ENCODE results near the gene CCDC80. TPM values are rescaled to one million over a fixed set of nuclear protein-coding genes. Genes with fewer than 3 reads are reported as not detected.

Gene CCDC80
- total RNA-seq, 2 donors from 2014 or later: 90.8 to 350 TPM

DNA sequence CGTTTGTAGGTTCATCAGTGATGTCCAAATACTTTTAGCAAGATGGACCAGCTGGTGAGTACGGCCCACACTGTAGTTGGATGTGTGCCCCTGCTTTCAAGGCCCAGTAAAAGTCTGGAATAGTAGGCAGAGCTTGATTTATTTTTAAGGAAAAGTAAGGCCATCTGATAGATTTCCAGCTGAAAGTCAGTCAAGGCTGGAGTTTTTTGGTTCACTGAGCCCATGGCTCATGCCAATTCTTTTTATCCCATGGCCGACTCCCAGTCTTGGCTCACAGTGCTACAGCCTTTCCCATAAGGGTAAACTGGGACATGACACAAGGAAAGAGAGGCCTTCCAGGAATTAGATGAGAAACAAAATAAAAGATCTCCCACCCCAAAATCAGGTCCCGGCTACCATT is 13.5 kb downstream of the CCDC80 start:
- no peaks in the 10 kb centered on the region for H3K27me3 ChIP-seq (replicated peaks; ENCODE audit: insufficient read depth)
- no peaks in the 10 kb centered on the region for H3K36me3 ChIP-seq
- H3K4me1 ChIP-seq (ENCODE audit: control insufficient read depth in 1 of 2, low read depth in 2 of 2): peaks cover 12 to 30% of the 10 kb centered on the region in 2 donors
- DNase-seq (ENCODE audit: low spot score) (no peak), ATAC-seq (ENCODE audit: insufficient number of reproducible peaks, low FRiP score, low read depth) (no peak)
- peak overlapping the region; percentile 15 to 46 for H3K27ac ChIP-seq
- H3K4me3 ChIP-seq: no peak overlapping the region
- TF ChIP-seq, protein P1, sequence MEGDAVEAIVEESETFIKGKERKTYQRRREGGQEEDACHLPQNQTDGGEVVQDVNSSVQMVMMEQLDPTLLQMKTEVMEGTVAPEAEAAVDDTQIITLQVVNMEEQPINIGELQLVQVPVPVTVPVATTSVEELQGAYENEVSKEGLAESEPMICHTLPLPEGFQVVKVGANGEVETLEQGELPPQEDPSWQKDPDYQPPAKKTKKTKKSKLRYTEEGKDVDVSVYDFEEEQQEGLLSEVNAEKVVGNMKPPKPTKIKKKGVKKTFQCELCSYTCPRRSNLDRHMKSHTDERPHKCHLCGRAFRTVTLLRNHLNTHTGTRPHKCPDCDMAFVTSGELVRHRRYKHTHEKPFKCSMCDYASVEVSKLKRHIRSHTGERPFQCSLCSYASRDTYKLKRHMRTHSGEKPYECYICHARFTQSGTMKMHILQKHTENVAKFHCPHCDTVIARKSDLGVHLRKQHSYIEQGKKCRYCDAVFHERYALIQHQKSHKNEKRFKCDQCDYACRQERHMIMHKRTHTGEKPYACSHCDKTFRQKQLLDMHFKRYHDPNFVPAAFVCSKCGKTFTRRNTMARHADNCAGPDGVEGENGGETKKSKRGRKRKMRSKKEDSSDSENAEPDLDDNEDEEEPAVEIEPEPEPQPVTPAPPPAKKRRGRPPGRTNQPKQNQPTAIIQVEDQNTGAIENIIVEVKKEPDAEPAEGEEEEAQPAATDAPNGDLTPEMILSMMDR (IDR thresholded peaks at IDR 0.05): no peak
- no peaks in the 10 kb centered on the region for H3K9me3 ChIP-seq

DNA sequence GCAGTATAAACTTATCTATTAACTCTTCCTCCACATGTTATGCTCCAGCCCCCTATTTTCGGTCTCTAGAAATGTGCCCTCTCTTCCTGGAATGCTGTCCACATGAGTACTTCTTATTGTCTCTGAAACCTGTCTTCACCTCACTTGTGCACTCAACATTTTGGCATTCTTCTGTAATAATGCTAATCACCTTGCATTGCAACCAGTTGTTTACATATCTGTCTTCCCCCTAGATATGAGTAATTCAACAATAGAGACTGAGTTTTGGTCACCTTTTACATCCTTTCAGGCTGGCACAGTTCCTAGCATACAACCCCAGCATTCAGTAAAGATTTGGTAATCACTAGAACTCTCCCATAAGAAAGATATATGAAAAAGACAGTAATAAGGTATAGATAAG is 17.2 kb downstream of the CCDC80 start:
- H3K36me3 ChIP-seq: no peaks in the 10 kb centered on the region
- TF ChIP-seq, protein P1 (IDR thresholded peaks at IDR 0.05): no peak
- H3K4me1 ChIP-seq (ENCODE audit: control insufficient read depth in 1 of 2, low read depth in 2 of 2): peaks cover 12 to 23% of the 10 kb centered on the region in 2 donors
- H3K27me3 ChIP-seq (replicated peaks; ENCODE audit: insufficient read depth): no peaks in the 10 kb centered on the region
- DNase-seq (ENCODE audit: low spot score) (no peak), ATAC-seq (ENCODE audit: insufficient number of reproducible peaks, low FRiP score, low read depth) (no peak)
- no peak overlapping the region for H3K27ac ChIP-seq
- no peak overlapping the region for H3K4me3 ChIP-seq
- H3K9me3 ChIP-seq: no peaks in the 10 kb centered on the region

DNA sequence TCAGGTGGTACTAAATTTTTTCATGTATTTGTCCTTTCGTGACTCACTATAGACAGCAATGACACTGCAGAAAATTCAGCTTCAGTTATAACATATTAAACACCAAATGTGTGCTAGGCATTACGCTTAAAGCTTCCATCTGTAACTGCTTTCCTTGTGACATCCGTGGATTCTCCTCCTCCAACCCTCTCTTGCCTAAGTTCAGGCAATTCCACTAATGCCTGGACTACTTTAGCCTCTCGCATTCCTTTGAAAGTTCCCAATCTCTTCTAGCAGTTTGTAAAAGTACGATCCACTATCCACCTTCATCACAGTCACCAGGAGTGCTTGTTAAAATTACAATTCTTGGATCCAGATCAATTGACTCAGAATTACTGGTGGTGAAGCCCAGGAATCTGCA is 17.7 kb downstream of the CCDC80 start:
- Histone ChIP-seq H3K36me3 (no peaks in the 10 kb centered on the region), H3K27ac (no peak overlapping the region), H3K4me1 (ENCODE audit: control insufficient read depth in 1 of 2, low read depth in 2 of 2) (peaks cover 12 to 18% of the 10 kb centered on the region in 2 donors), H3K9me3 (no peaks in the 10 kb centered on the region), H3K27me3 (replicated peaks; ENCODE audit: insufficient read depth) (no peaks in the 10 kb centered on the region), H3K4me3 (no peak overlapping the region)
- no peak for ATAC-seq (ENCODE audit: insufficient number of reproducible peaks, low FRiP score, low read depth)
- TF ChIP-seq, protein P1 (IDR thresholded peaks at IDR 0.05): no peak
- no peak for DNase-seq (ENCODE audit: low spot score)

DNA sequence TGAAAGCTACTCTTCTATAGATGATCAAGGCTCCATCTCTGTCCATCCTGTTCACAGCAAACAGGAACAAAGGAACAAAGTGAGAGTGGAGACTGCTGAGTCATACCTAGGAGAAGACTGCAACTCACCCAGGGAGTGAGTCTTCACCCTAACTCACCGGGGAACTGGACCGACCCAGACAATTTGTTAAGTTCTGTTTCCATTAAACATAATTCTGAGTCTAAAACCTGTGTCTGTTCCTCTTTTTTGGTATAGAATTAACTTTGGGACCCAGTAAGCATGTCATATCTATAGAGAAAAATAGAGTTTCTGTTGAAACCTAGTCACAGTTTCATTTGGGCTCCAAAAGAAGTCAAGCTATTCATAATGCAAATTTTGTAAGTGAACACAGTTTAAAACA is 21.6 kb downstream of the CCDC80 start:
- no peak for ATAC-seq (ENCODE audit: insufficient number of reproducible peaks, low FRiP score, low read depth)
- H3K4me3 ChIP-seq: no peak overlapping the region
- H3K27ac ChIP-seq: no peak overlapping the region

DNA sequence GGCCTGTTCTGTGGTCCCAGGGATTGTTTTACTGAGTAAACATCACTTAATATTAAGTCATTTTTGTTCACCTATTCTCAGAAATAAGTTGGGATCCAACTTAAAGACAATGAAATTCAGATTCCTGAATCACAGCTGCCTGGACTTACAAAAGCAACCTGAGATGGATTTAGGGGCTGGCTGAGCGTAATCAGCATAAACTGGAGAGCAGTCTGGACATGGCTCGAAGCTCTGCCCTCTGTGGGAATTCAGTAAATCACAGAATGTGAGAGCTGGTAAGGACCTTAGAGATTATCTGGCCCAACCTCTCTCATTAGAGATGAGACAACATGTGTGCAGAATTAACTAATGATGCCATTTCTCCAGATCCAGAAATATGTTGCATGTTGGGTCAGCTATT is 23.7 kb downstream of the CCDC80 start:
- no peak overlapping the region for H3K27ac ChIP-seq
- ATAC-seq (ENCODE audit: insufficient number of reproducible peaks, low FRiP score, low read depth) (no peak), DNase-seq (ENCODE audit: low spot score) (no peak)
- peaks cover 0 to 3% of the 10 kb centered on the region in 2 donors for H3K4me1 ChIP-seq (ENCODE audit: control insufficient read depth in 1 of 2, low read depth in 2 of 2)
- TF ChIP-seq, protein P1 (IDR thresholded peaks at IDR 0.05): no peak
- H3K4me3 ChIP-seq: no peak overlapping the region
- H3K27me3 ChIP-seq (replicated peaks; ENCODE audit: insufficient read depth): no peaks in the 10 kb centered on the region
- H3K36me3 ChIP-seq: no peaks in the 10 kb centered on the region
- H3K9me3 ChIP-seq: no peaks in the 10 kb centered on the region

More for the DNA sequence above, 21.6 kb downstream of the CCDC80 start:
- no peaks in the 10 kb centered on the region for H3K4me1 ChIP-seq (ENCODE audit: control insufficient read depth in 1 of 2, low read depth in 2 of 2)
- H3K9me3 ChIP-seq: no peaks in the 10 kb centered on the region
- H3K27me3 ChIP-seq (replicated peaks; ENCODE audit: insufficient read depth): no peaks in the 10 kb centered on the region
- TF ChIP-seq, protein P1 (IDR thresholded peaks at IDR 0.05): no peak
- no peak for DNase-seq (ENCODE audit: low spot score)
- H3K36me3 ChIP-seq: no peaks in the 10 kb centered on the region

Data from thoracic aorta (tissue), 2 donors.